ENCODE results near the gene ZBTB20. TPM values are rescaled to one million over a fixed set of nuclear protein-coding genes. Genes with fewer than 3 reads are reported as not detected.

The ZBTB20 gene
- total RNA-seq, 1 donor from 2014 or later, result 21.4 TPM

GRCh38 chr3:114790752-114791151, 356.3 kb downstream of the ZBTB20 start:
- peaks cover 3% of the 10 kb centered on the region for H3K9me3 Mint-ChIP-seq (ENCODE audit: unreplicated experiment)
- Histone ChIP-seq H3K79me2 (ENCODE audit: insufficient read depth, low read length) (no peaks in the 10 kb centered on the region), H3K4me2 (ENCODE audit: low read length) (no peak overlapping the region), H3K9me3 (ENCODE audit: insufficient read depth, low read depth, low read length) (no peaks in the 10 kb centered on the region), H3K4me1 (ENCODE audit: insufficient read depth, low read length) (no peaks in the 10 kb centered on the region), H3K27ac (ENCODE audit: low read depth, low read length) (no peak overlapping the region), H3K36me3 (ENCODE audit: insufficient read depth, low read length) (no peaks in the 10 kb centered on the region), H2AFZ (ENCODE audit: low read depth, low read length) (no peak overlapping the region), H4K20me1 (ENCODE audit: insufficient read depth, low read length) (no peaks in the 10 kb centered on the region), H3K4me3 (ENCODE audit: insufficient read depth, low read depth, low read length) (no peak overlapping the region), H3K27me3 (ENCODE audit: insufficient read depth, low read length) (no peaks in the 10 kb centered on the region), H3K9ac (ENCODE audit: low read length) (no peak overlapping the region)
- TF ChIP-seq CTCF (IDR thresholded peaks at IDR 0.05; ENCODE audit: insufficient read depth, low read depth, low read length) (no peak), EZH2 (IDR thresholded peaks at IDR 0.05; ENCODE audit: insufficient read depth, low read length) (no peak)
- H3K27ac Mint-ChIP-seq (ENCODE audit: unreplicated experiment), result no peak overlapping the region
- H3K4me1 Mint-ChIP-seq (ENCODE audit: low read depth, unreplicated experiment), result peaks cover 4% of the 10 kb centered on the region
- FAIRE-seq (no peak), DNase-seq (ENCODE audit: low read depth) (no peak)
- no peaks in the 10 kb centered on the region for H3K27me3 Mint-ChIP-seq (ENCODE audit: low read depth, unreplicated experiment)
- H3K4me3 Mint-ChIP-seq (ENCODE audit: unreplicated experiment), result no peak overlapping the region
- H3K36me3 Mint-ChIP-seq (ENCODE audit: low read depth, unreplicated experiment), result no peaks in the 10 kb centered on the region

GRCh38 chr3:114789803-114790202, 357.3 kb downstream of the ZBTB20 start:
- DNase-seq (ENCODE audit: low read depth), result no peak
- Mint-ChIP-seq H3K4me3 (ENCODE audit: unreplicated experiment) (no peak overlapping the region), H3K36me3 (ENCODE audit: low read depth, unreplicated experiment) (no peaks in the 10 kb centered on the region), H3K27me3 (ENCODE audit: low read depth, unreplicated experiment) (no peaks in the 10 kb centered on the region), H3K27ac (ENCODE audit: unreplicated experiment) (no peak overlapping the region), H3K9me3 (ENCODE audit: unreplicated experiment) (peaks cover 3% of the 10 kb centered on the region), H3K4me1 (ENCODE audit: low read depth, unreplicated experiment) (no peaks in the 10 kb centered on the region)
- Histone ChIP-seq H3K36me3 (ENCODE audit: insufficient read depth, low read length) (no peaks in the 10 kb centered on the region), H3K4me1 (ENCODE audit: insufficient read depth, low read length) (no peaks in the 10 kb centered on the region), H3K27me3 (ENCODE audit: insufficient read depth, low read length) (no peaks in the 10 kb centered on the region), H3K79me2 (ENCODE audit: insufficient read depth, low read length) (no peaks in the 10 kb centered on the region), H3K4me3 (ENCODE audit: insufficient read depth, low read depth, low read length) (no peak overlapping the region), H2AFZ (ENCODE audit: low read depth, low read length) (no peak overlapping the region), H3K9me3 (ENCODE audit: insufficient read depth, low read depth, low read length) (no peaks in the 10 kb centered on the region), H3K27ac (ENCODE audit: low read depth, low read length) (no peak overlapping the region), H3K9ac (ENCODE audit: low read length) (no peak overlapping the region), H3K4me2 (ENCODE audit: low read length) (no peak overlapping the region), H4K20me1 (ENCODE audit: insufficient read depth, low read length) (no peaks in the 10 kb centered on the region)
- no peak for TF ChIP-seq CTCF (IDR thresholded peaks at IDR 0.05; ENCODE audit: insufficient read depth, low read depth, low read length)
- TF ChIP-seq EZH2 (IDR thresholded peaks at IDR 0.05; ENCODE audit: insufficient read depth, low read length), result no peak
- FAIRE-seq, result no peak

- Mint-ChIP-seq H3K36me3 (ENCODE audit: low read depth, unreplicated experiment) (peaks cover 2% of the 10 kb centered on the region), H3K4me1 (ENCODE audit: low read depth, unreplicated experiment) (no peaks in the 10 kb centered on the region), H3K9me3 (ENCODE audit: unreplicated experiment) (peaks cover 30% of the 10 kb centered on the region), H3K4me3 (ENCODE audit: unreplicated experiment) (no peak overlapping the region), H3K27ac (ENCODE audit: unreplicated experiment) (no peak overlapping the region), H3K27me3 (ENCODE audit: low read depth, unreplicated experiment) (no peaks in the 10 kb centered on the region)
- Histone ChIP-seq H3K4me3 (ENCODE audit: insufficient read depth, low read depth, low read length) (no peak overlapping the region), H3K4me1 (ENCODE audit: insufficient read depth, low read length) (no peaks in the 10 kb centered on the region), H3K4me2 (ENCODE audit: low read length) (no peak overlapping the region), H3K9ac (ENCODE audit: low read length) (no peak overlapping the region), H2AFZ (ENCODE audit: low read depth, low read length) (no peak overlapping the region), H4K20me1 (ENCODE audit: insufficient read depth, low read length) (no peaks in the 10 kb centered on the region), H3K9me3 (ENCODE audit: insufficient read depth, low read depth, low read length) (no peaks in the 10 kb centered on the region), H3K27me3 (ENCODE audit: insufficient read depth, low read length) (no peaks in the 10 kb centered on the region), H3K79me2 (ENCODE audit: insufficient read depth, low read length) (no peaks in the 10 kb centered on the region), H3K36me3 (ENCODE audit: insufficient read depth, low read length) (no peaks in the 10 kb centered on the region), H3K27ac (ENCODE audit: low read depth, low read length) (no peak overlapping the region)
- TF ChIP-seq CTCF (IDR thresholded peaks at IDR 0.05; ENCODE audit: insufficient read depth, low read depth, low read length) (no peak), EZH2 (IDR thresholded peaks at IDR 0.05; ENCODE audit: insufficient read depth, low read length) (no peak)
- FAIRE-seq, result no peak
- peak; percentile 4 for DNase-seq (ENCODE audit: low read depth)
These were observed 371.7 kb downstream of the ZBTB20 start for GRCh38 chr3:114775395-114775794.
